HG02852 (cell line): ENCODE measurements around the gene ITGAL.
"Not testable (repeated sequence)": the region's sequence is repeated elsewhere in the genome, so short reads cannot be mapped to it uniquely, and the experiment has no call there.

Experiments
- ATAC-seq: cut with Tn5 transposase; IDR thresholded peaks from one replicate; pipeline ENCODE4 v1.9.1; 2021; ENCODE audit warnings: mild to moderate bottlenecking, moderate library complexity; ENCODE audit not compliant: unreplicated experiment

The ITGAL gene

DNA sequence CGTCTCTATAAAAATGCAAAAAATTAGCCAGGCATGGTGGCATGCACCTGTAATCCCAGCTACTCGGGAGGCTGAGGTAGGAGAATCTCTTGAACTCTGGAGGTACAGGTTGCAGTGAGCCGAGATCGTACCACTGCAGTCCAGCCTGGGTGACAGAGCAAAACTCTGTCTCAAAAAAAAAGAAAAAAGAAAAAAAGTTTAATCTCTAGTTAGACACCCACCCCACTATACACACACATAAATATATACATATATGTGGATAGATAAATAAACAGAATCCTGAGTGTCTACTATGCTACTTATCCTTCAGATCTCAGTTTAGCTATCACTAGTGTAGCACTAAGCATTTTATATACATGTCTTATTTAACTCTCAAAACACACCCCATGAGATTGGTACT, 18.7 kb downstream of the ITGAL start:
- no peak for ATAC-seq

- no peak for ATAC-seq
Measured at GRCh38 chr16:30491744-30492308, 19.3 kb downstream of the ITGAL start.

DNA sequence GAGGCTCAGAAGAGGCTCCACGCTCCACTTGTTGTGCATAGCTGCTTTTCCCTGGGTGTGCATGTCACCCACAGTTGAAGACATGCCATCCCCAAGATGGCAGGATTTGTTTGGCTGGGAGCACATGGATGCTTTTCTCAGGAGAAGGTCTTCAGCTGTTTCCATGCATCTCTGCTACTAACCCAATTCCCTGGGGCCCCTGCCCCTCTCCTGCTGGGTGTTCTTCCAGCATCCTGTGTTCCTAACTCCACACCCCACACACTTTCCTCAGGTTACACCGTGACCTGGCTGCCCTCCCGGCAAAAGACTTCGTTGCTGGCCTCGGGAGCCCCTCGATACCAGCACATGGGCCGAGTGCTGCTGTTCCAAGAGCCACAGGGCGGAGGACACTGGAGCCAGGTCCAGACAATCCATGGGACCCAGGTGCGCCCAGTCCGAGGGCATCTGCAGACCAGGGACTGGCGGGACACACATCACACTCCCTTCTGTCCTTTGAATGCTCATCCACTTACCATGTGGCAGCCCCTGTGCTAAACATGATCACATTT, 21.5 kb downstream of the ITGAL start:
- ATAC-seq: no peak

GRCh38 chr16:30494709-30495108, 22.2 kb downstream of the ITGAL start:
- no peak for ATAC-seq

- no peak for ATAC-seq
Measured at GRCh38 chr16:30499284-30499683, 26.7 kb downstream of the ITGAL start.

DNA sequence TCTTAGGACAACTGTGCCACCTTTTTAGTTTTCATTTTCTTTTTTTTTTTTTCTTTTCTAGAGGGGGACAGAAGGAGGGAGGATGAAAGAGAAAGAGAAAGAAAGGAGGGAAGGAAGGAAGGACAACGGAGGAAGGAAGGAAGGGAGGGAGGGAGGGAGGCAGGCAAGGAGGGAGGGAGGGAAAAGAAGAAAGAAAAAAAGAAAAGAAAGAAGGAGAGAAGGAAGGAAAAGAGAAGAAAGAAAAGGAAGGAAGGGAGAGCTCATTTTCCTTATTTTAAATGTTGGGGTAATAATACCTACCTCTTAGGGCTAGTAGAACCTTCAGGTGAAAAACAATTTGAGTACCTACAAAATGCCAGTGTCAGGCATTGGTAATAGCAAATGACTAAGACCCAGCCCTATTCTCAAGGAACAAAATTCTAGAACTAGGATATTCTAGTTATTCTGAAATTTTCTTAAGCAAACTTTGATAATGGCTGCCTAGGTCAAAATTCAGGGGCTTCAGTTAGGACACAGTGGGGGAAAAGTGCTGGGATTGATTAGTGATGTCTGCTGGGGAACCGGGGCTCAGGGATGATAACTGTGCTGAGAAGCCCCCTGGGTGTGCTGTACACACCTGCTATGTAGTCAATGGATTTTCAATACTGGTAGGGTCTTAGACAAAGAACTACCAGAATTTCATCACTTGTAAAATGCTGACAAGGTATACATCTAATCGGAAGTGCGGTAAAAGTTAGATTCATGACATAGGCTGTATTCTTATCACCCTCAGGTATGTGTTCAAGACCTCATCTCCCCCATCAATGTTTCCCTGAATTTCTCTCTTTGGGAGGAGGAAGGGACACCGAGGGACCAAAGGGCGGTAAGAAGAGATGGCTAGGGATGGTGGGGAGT, 31.1 kb downstream of the ITGAL start:
- no peak for ATAC-seq

- no peak for ATAC-seq
Measured at GRCh38 chr16:30509081-30509765, 36.7 kb downstream of the ITGAL start.

DNA sequence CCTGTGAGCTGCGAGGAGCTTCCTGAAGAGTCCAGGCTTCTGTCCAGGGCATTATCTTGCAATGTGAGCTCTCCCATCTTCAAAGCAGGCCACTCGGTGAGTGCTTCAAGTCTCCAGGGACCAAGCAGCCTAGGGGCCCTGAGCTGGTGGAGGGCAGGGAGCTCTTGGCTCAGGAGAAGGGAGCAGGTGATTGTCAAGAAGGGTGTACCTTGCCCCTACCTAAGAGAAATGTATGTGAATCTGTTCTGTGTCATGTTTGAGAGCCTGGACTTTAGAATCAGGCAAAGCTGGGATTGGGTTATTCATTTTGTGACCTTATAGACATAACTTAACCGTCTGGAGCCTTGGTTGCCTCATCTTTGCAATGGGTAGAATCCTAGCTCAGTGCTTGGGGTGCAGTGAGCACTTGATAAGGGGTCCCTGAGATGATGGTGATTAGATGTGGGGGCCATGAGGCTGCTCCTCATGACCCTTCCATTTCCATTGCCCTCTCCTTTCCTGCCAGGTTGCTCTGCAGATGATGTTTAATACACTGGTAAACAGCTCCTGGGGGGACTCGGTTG, 37.9 kb downstream of the ITGAL start:
- ATAC-seq: no peak

DNA sequence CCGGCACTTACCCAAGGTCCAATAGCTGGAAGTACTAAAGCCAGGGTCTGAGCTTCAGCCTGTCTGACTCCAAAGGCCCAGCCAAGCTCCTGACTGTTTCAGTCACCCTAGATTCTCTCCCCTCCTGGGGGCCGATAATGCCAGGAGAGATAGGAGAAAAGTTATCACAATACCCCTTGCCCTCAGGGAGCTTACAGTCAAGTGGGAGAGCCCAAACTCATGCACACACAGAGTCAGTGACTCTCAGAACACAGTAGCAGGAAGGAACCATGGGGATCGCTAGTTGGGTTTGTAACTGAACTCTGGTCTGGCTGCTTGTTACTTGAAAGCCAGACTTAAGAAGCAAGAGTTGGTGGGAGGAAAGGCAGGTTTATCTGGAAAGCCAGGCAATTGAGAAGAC, 39.0 kb downstream of the ITGAL start:
- ATAC-seq: no peak

DNA sequence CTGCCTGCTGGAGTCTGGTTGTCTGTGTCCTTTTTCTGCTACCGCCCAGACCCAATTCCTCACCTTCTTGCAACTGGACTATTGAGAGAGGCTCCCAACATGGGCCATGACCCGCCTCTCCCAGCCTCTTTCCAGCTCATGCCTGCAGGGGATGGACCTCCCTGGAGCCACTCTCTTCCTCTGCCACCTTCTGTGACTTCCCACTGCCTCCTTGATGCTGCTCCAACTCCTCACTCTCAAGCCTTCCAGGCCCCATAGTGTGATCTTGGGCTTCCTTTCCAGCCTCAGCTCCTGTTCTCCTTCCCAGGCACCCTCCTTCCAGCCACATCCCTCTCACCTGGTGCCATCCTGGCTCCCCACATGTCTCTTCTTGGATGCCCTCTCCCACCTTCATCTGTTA, 42.7 kb downstream of the ITGAL start:
- ATAC-seq: no peak

DNA sequence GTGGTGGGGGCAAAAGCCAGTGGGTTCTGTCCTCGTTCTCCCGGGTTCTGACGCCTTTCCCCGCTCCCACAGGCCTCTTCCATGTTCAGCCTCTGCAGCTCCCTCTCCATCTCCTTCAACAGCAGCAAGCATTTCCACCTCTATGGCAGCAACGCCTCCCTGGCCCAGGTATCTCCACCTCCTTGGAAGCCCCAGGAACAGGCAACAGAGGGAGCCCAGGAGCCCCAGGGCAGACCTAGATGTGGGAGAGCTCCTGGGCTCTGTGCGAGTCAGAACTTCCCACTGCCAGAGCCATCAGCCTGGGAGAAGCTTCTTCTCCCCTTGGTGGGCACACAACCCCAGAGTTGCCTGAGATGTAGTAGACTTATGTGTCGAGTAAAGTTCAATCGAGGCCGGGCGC, 46.0 kb downstream of the ITGAL start:
- no peak for ATAC-seq

DNA sequence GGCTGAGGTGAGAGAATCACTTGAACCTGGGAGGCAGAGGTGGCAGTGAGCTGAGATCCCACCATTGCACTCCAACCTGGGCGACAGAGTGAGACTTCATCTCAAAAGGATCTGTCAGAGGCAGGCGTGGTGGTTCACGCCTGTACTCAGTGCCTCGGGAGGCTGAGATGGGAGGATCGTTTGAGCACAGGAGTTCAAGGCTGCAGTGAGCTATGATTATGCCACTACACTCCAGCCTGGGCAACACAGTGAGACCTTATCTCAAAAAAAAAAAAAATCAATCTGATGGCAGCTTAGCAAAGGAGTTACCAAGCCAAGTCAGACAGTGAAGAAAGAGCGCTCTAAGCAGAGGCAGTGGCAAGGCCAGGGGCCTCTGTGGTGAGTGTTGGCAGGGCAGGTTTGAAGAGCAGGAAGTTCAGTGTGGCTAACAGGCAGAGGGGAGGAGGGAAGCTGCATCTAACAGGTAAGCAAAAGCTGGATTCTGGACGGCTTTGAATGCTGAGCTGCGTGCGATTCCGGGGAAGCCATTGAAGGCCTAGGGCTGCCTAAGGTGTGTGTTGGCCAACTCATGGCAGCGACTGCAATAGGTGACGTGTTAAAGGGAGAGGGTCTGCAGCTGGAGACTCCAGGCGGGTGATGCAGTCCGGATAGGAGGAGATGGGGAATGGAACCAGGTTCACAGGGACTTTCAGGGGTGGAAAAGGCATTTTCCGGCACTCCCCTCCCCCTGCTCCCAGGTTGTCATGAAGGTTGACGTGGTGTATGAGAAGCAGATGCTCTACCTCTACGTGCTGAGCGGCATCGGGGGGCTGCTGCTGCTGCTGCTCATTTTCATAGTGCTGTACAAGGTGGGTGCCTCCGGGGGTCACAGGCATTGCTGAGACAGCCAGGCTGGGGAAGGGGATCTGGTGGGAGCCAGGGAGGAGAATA, 46.8 kb downstream of the ITGAL start:
- no peak for ATAC-seq

- ATAC-seq: no peak
Measured at GRCh38 chr16:30521476-30521872, 48.9 kb downstream of the ITGAL start.

- ATAC-seq: no peak
Measured at GRCh38 chr16:30521873-30522641, 49.5 kb downstream of the ITGAL start.

DNA sequence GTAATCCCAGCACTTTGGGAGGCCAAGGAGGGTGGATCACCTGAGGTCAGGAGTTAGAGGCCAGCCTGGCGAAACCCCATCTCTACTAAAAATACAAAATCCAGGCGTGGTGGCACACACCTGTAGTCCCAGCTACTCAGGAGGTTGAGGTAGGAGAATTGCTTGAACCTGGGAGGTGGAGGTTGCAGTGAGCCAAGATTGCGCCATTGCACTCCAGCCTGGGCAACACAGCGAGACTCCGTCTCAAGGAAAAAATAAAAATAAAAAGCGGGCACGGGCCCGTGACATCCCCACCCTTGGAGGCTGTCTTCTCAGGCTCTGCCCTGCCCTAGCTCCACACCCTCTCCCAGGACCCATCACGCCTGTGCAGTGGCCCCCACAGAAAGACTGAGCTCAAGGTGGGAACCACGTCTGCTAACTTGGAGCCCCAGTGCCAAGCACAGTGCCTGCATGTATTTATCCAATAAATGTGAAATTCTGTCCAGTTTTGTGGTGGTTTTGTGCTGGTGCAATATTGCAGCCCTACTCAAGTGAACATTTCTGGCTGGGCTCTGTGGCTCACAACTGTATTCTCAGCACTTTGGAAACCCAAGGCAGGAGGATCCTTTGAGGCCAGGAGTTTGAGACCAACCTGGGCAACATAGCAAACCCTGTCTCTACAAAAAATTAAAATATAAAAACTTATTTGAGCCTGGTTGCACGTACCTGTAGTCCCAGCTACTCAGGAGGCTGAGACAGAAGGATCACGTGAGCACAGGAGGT, 50.3 kb downstream of the ITGAL start:
- not testable (repeated sequence) for ATAC-seq

GRCh38 chr16:30523768-30524574, 51.4 kb downstream of the ITGAL start:
- ATAC-seq: no peak

DNA sequence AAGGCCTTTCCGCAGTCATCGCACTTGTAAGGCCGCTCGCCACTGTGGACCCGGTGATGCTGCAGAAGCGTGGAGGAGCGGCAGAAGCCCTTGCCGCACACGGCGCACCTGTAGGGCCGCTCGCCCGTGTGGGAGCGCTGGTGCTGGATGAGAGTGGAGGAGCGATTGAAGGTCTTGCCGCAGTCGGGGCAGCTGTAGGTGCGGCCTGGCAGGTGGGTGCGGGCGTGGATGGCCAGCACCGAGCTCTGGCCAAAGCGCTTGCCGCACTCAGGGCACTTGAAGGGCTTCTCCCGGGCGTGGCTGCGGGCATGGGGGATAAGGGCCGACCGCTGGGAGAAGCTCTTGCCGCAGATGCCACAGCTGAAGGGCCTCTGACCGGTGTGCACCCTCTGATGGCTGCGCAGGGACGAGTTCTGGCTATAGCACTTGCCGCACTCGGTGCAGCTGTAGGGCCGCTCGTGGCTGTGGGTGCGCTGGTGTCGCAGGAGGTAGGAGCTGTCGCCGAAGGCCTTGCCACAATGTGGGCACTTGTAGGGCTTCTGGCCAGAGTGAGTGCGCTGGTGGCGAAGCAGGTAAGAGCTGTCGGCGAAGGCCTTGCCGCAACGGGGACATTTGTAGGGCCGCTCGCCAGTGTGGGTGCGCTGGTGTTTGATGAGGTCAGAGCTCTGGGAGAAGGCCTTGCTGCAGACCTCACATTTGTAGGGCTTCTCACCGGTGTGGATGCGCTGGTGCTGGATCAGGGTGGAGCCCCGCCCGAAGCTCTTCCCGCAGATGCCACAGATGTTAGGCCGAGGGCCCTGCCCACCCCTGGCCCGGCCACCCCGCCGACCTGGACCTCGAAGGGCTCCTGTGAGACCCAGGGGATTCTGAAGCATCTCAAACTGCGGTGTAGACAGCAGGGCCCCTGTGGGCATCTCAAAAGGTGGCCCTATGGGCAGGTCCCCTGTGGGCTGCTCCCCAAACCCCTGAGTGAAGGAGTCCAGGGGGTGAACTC, 52.3 kb downstream of the ITGAL start:
- ATAC-seq: no peak
